Esophagus muscularis mucosa (tissue), 4 donors: ENCODE measurements around the gene GNPTAB. TPM values are rescaled to one million over a fixed set of nuclear protein-coding genes. Genes with fewer than 3 reads are reported as not detected.

Source experiments
- DNase-seq: peaks from one replicate; pipeline ENCODE4 v3.0.0-alpha.2; 2017; ENCODE audit errors: extremely low spot score
- H3K27ac ChIP-seq, 4 donors: fragments of 200-600 bp; sonication (generic); replicated peaks in 1 of 4; 1 replicate in 3 of 4; 2 replicates in 1 of 4; pipeline ENCODE4 v1.5.1; 2016 to 2019; ENCODE audit warnings: mild to moderate bottlenecking in 1 of 4
- H3K27me3 ChIP-seq, 4 donors: fragments of 200-600 bp; sonication (generic); one replicate each; pipeline versions ENCODE4 v1.5.1 to v1.6.0; 2016 to 2019
- H3K36me3 ChIP-seq, 4 donors: fragments of 200-600 bp; sonication (generic); one replicate each; pipeline ENCODE4 v1.5.1; 2016 to 2019
- H3K4me1 ChIP-seq, 4 donors: fragments of 200-600 bp; sonication (generic); one replicate each; pipeline ENCODE4 v1.5.1; 2016 to 2019
- H3K4me3 ChIP-seq, 4 donors: fragments of 200-600 bp; sonication (generic); 1 replicate in 2 of 4; 2 replicates in 2 of 4; pipeline ENCODE4 v1.5.1; 2016 to 2019; ENCODE audit warnings: mild to moderate bottlenecking in 4 of 4, moderate library complexity in 1 of 4
- H3K9me3 ChIP-seq, 4 donors: fragments of 200-600 bp; sonication (generic); 1 replicate in 3 of 4; 2 replicates in 1 of 4; pipeline ENCODE4 v1.5.1; 2016 to 2019
- CTCF ChIP-seq, 3 experiments: fragments of 200-600 bp in 2 of 3; fragments of 450-650 bp in 1 of 3; sonication (generic) in 2 of 3; IDR thresholded peaks; one replicate each; pipeline ENCODE4 v1.5.1; 2017 to 2019; ENCODE audit warnings: antibody characterized with exemption in 3 of 3, mild to moderate bottlenecking in 2 of 3, moderate library complexity in 1 of 3
- EP300 ChIP-seq: sonication (generic); formaldehyde crosslinking; IDR thresholded peaks from one replicate; pipeline ENCODE4 v1.6.1; 2017; ENCODE audit warnings: antibody characterized with exemption
- POLR2A ChIP-seq: fragments of 450-650 bp; IDR thresholded peaks from one replicate; pipeline ENCODE4 v1.6.1; 2017; ENCODE audit warnings: antibody characterized with exemption, moderate library complexity, mild to moderate bottlenecking, low read depth
- POLR2AphosphoS5 ChIP-seq, 2 donors: sonication (generic); formaldehyde crosslinking; IDR thresholded peaks; one replicate each; pipeline ENCODE4 v1.6.1; 2017; ENCODE audit warnings: antibody characterized with exemption in 2 of 2
- WGBS: methylation state at CpG from one replicate; pipeline ENCODE4 v1.1.5; 2018; 5-methylcytosine and 5-hydroxymethylcytosine counted together
- intact Hi-C: fragments of 100-400 bp; cut with DNase I; formaldehyde crosslinking; loops from one replicate; pipeline ENCODE4 v1.15.1; 2023
- total RNA-seq, 4 donors: library from RNA; depleted of rRNA; stranded (reverse); fragments of >200 nt; gene quantifications; one replicate each; pipeline versions ENCODE4 v1.1.0 to v1.2.1, GENCODE V29; 2016

The GNPTAB gene
- total RNA-seq, 4 donors from 2014 or later: 30.5 to 37.0 (median 32.1) TPM

- Histone ChIP-seq H3K36me3 (peaks cover 0 to 11% (median 7%) of the 10 kb centered on the region in 4 donors), H3K9me3 (no peaks in the 10 kb centered on the region), H3K27me3 (no peaks in the 10 kb centered on the region), H3K4me1 (peaks cover 4 to 7% (median 5%) of the 10 kb centered on the region in 4 donors), H3K4me3 (no peak overlapping the region), H3K27ac (no peak overlapping the region)
- intact Hi-C loops: no loop called here
- WGBS: 60% methylated on average over 3 of the region's 3 CpGs
- TF ChIP-seq POLR2AphosphoS5 (IDR thresholded peaks at IDR 0.05): no peak
- no peak for TF ChIP-seq EP300
- no peak for TF ChIP-seq CTCF (IDR thresholded peaks at IDR 0.05)
- no peak for TF ChIP-seq POLR2A
- no peak for DNase-seq
Measured at GRCh38 chr12:101799774-101800173, 31.0 kb downstream of the GNPTAB start.

- H3K27me3 ChIP-seq: no peaks in the 10 kb centered on the region
- no peak overlapping the region for H3K27ac ChIP-seq
- H3K36me3 ChIP-seq: peaks cover 0 to 11% (median 7%) of the 10 kb centered on the region in 4 donors
- WGBS: 90% methylated on average over 4 of the region's 4 CpGs
- DNase-seq: no peak
- intact Hi-C loops: no loop called here
- no peak for TF ChIP-seq POLR2AphosphoS5 (IDR thresholded peaks at IDR 0.05)
- TF ChIP-seq CTCF (IDR thresholded peaks at IDR 0.05): no peak
- no peak for TF ChIP-seq EP300
- TF ChIP-seq POLR2A: no peak
- no peaks in the 10 kb centered on the region for H3K9me3 ChIP-seq
- H3K4me3 ChIP-seq: no peak overlapping the region
- peaks cover 0 to 23% (median 10%) of the 10 kb centered on the region in 4 donors for H3K4me1 ChIP-seq
Measured at GRCh38 chr12:101795786-101796185, 35.0 kb downstream of the GNPTAB start.

- H3K9me3 ChIP-seq: no peaks in the 10 kb centered on the region
- 89% methylated on average over 1 of the region's 1 CpG for WGBS
- intact Hi-C loops: no loop called here
Measured at GRCh38 chr12:101795013-101795412, 35.7 kb downstream of the GNPTAB start.

GRCh38 chr12:101794574-101794973 is 36.2 kb downstream of the GNPTAB start:
- no peak for DNase-seq
- 86% methylated on average over 2 of the region's 2 CpGs for WGBS
- Histone ChIP-seq H3K9me3 (no peaks in the 10 kb centered on the region), H3K27me3 (no peaks in the 10 kb centered on the region), H3K36me3 (peaks cover 0 to 14% (median 12%) of the 10 kb centered on the region in 4 donors), H3K27ac (no peak overlapping the region), H3K4me3 (no peak overlapping the region), H3K4me1 (peaks cover 0 to 17% (median 10%) of the 10 kb centered on the region in 4 donors)
- TF ChIP-seq POLR2AphosphoS5 (IDR thresholded peaks at IDR 0.05) (no peak), EP300 (no peak), CTCF (IDR thresholded peaks at IDR 0.05) (no peak), POLR2A (no peak)
- intact Hi-C loops: loop anchor here (5.0 kb wide), 1 partner anchor 38 kb away; the partner anchor contains the start of gene GNPTAB

More at GRCh38 chr12:101795013-101795412, 35.7 kb downstream of the GNPTAB start:
- H3K4me3 ChIP-seq: no peak overlapping the region
- peaks cover 0 to 11% (median 9%) of the 10 kb centered on the region in 4 donors for H3K36me3 ChIP-seq
- DNase-seq: no peak
- TF ChIP-seq EP300: no peak
- no peak for TF ChIP-seq POLR2A
- no peak for TF ChIP-seq POLR2AphosphoS5 (IDR thresholded peaks at IDR 0.05)
- no peak for TF ChIP-seq CTCF (IDR thresholded peaks at IDR 0.05)
- no peaks in the 10 kb centered on the region for H3K27me3 ChIP-seq
- H3K4me1 ChIP-seq: peaks cover 0 to 21% (median 10%) of the 10 kb centered on the region in 4 donors
- H3K27ac ChIP-seq: no peak overlapping the region

GRCh38 chr12:101793401-101793800 is 37.4 kb downstream of the GNPTAB start:
- no peak for DNase-seq
- H3K9me3 ChIP-seq: no peaks in the 10 kb centered on the region
- H3K27ac ChIP-seq: no peak overlapping the region
- peaks cover 0 to 24% (median 20%) of the 10 kb centered on the region in 4 donors for H3K36me3 ChIP-seq
- H3K4me1 ChIP-seq: peaks cover 0 to 19% (median 11%) of the 10 kb centered on the region in 4 donors
- TF ChIP-seq POLR2AphosphoS5 (IDR thresholded peaks at IDR 0.05) (no peak), EP300 (no peak), POLR2A (no peak), CTCF (IDR thresholded peaks at IDR 0.05) (no peak)
- intact Hi-C loops: loop anchor here (5.0 kb wide), 1 partner anchor 39 kb away; the partner anchor contains the start of gene GNPTAB
- no peak overlapping the region for H3K4me3 ChIP-seq
- H3K27me3 ChIP-seq: no peaks in the 10 kb centered on the region
- WGBS: 41% methylated on average over 1 of the region's 1 CpG
